Stimulated activated naive CD8-positive, alpha-beta T cell treated with anti-CD3 and anti-CD28 coated beads, Interleukin-15, amount 100 ng/mL, for 72 hours (primary cell): ENCODE results near the gene XYLT1.

Experiments used
- ATAC-seq: fragments of 150-1000 bp; cut with Tn5 transposase; 2 replicates; pipeline ENCODE4 v1.10.0; 2021; ENCODE audit warnings: mild to moderate bottlenecking, moderate library complexity
- DNase-seq, 2 donors: peaks; one replicate each; pipeline ENCODE4 v3.0.0; 2021 to 2022
- H3K27ac Mint-ChIP-seq, 2 donors: one replicate each; pipeline ENCODE4 v1.8.0; 2022; ENCODE audit warnings: mild to moderate bottlenecking in 2 of 2, mixed read lengths in 2 of 2, moderate library complexity in 2 of 2
- H3K27me3 Mint-ChIP-seq: one replicate; pipeline ENCODE4 v1.8.0; 2022; ENCODE audit warnings: mixed read lengths
- H3K4me1 Mint-ChIP-seq: one replicate; pipeline ENCODE4 v1.8.0; 2022; ENCODE audit warnings: mild to moderate bottlenecking, mixed read lengths
- H3K4me3 Mint-ChIP-seq, 2 donors: one replicate each; pipeline ENCODE4 v1.8.0; 2022; ENCODE audit warnings: mild to moderate bottlenecking in 2 of 2, mixed read lengths in 2 of 2, moderate library complexity in 1 of 2
- H3K9me3 Mint-ChIP-seq, 2 donors: one replicate each; pipeline ENCODE4 v1.8.0; 2022; ENCODE audit warnings: mixed read lengths in 2 of 2

XYLT1 gene

DNA sequence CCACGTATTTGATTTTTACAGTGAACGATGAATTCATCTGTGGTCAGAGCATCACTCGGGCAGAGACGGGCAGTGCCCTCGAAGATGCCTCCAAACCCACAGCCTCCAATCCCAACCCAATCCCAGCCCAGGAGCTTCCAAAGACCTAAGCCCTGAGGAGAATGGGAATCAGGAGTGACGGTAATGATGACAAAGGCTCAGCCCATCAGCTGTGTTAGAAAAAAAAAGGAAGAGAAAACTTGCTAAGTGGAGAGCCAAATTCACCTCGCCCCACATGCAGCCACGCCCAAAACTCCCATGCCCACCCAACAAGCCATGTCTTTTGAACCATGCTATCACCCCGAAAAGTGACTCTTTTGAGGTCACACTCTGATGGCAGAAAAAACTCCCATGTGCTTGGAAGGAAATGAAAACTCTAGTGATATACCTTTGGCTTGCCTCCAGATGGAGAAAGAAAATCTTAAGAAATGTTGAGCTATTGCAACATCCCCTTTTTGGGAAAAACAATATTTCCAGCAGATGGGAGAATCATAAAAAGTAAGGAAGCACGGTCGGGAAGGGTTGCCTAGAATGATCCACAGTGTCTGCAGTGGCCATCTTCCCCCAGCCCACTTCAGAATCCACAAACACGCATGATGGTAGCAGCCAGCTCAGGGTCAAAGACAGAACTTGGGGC lies 37.7 kb downstream of the XYLT1 start:
- Mint-ChIP-seq H3K4me1 (peaks cover 20% of the 10 kb centered on the region), H3K9me3 (no peaks in the 10 kb centered on the region), H3K4me3 (no peak overlapping the region), H3K27me3 (no peaks in the 10 kb centered on the region), H3K27ac (no peak overlapping the region)
- DNase-seq (no peak), ATAC-seq (no peak)

DNA sequence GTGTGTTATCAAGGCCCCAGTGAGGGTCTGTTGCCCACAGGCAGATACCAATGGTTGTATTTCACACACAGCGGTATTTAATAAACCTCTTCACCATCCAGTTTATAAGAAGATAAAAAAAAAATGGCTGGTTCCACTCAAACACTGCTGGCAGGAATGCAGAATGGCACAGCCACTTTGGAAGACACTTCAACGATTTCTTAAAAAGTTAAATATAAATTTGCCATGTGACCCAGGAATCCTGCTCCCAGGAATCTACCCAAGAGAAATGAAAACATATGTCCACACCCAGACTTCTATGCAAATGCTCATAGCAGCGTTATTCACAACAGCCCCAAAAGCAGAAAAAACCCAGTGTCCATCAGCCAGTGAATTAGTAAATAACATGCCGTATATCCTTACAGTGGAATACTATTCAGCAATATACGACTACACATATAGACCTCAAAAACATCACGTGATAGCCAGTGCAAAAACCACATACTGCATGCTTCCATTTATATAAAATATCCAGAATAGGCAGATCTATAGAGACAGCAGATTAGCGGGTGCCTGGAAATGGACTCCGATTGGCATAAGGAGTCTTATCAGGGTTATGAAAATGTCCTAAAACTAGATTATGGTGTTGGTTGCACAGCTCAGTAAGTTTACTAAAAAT lies 38.7 kb downstream of the XYLT1 start:
- Mint-ChIP-seq H3K27me3 (no peaks in the 10 kb centered on the region), H3K4me3 (no peak overlapping the region), H3K27ac (no peak overlapping the region), H3K4me1 (peaks cover 14% of the 10 kb centered on the region), H3K9me3 (no peaks in the 10 kb centered on the region)
- DNase-seq (no peak), ATAC-seq (no peak)

DNA sequence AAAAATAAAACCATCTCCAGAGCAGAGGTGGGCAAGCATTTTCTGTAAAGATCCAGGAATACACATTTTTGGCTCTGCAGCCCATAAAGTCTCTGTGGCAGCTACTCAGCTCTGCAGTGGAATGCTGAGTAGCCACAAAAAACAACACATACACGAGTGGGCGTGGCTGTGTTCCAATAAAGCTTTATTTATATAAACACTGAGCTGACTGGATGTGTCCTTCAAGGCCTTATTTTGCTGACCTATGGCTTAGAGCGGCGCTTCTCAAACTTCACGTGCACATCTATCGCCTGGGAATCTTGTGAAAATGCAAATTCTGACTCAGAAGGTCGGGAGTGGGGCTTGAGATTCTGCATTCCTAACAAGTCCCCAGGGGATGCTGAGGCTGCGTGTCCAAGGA lies 39.7 kb downstream of the XYLT1 start:
- peak overlapping the region in 1 of 2 donors; percentile 63 for H3K27ac Mint-ChIP-seq
- no peaks in the 10 kb centered on the region for H3K27me3 Mint-ChIP-seq
- H3K4me1 Mint-ChIP-seq: peaks cover 9% of the 10 kb centered on the region
- H3K9me3 Mint-ChIP-seq: peaks cover 0 to under 1% of the 10 kb centered on the region in 2 donors
- no peak for DNase-seq
- no peak overlapping the region for H3K4me3 Mint-ChIP-seq
- ATAC-seq: no peak

DNA sequence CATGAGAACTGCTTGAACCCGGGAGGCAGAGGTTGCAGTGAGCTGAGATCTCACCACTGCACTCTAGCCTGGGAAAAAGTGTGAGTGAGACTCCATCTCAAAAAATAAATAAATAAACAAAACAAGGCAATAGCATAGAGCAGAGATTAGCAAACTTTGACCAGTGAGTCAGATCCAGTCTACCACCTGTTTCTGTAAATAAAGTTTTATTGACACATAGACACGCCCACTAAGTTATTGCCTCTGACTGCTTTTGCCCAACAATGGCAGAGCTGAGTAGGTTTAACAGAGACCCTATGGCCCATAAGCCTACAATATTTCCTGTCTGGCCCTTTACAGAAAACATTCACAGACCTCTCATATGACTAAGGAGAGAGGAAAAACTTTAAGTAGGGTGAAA lies 44.3 kb downstream of the XYLT1 start:
- Mint-ChIP-seq H3K4me3 (no peak overlapping the region), H3K4me1 (peaks cover 20% of the 10 kb centered on the region), H3K9me3 (peaks cover 0 to 8% of the 10 kb centered on the region in 2 donors), H3K27me3 (no peaks in the 10 kb centered on the region), H3K27ac (no peak overlapping the region)
- DNase-seq (no peak), ATAC-seq (no peak)

DNA sequence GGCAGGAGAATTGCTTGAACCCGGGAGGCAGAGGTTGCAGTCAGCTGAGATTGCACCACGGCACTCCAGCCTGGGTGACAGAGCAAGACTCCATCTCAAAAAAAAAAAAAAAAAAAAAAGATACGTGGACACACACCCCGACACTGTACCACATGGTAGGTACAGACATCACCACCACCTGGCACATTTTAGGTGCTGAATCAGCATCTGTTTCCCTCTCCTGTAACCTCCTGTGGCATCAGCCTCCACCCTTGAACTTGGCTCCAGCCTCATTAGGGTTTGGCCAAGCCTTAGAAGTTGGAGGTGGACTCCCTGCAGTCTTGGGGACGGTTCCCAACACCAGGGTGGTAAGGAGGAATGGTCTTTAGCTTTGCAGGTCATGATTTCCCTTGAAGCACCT lies 46.0 kb downstream of the XYLT1 start:
- ATAC-seq (no peak), DNase-seq (no peak)
- Mint-ChIP-seq H3K27me3 (no peaks in the 10 kb centered on the region), H3K4me3 (no peak overlapping the region), H3K4me1 (peaks cover 20% of the 10 kb centered on the region), H3K9me3 (peaks cover 0 to 8% of the 10 kb centered on the region in 2 donors), H3K27ac (peak overlapping the region in 1 of 2 donors; percentile 53)

DNA sequence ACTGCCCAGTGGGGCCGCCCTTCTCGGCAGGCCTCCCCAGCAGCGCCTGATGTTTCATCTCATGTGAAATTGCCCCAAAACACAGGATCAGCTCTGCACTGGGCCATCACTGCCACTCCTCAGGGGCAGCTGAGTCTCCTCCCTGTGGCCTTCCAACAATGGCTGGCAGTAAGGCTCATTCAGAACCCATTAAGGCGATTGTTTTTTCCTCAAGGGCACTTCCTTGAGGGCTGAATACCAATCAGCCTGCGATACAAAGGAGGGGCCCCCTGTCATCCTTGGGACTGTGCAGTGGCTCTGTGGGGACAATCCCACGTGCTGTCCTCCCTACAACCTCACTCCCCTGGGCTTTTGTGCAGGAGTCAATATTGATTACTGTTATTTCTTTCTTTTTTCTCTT lies 47.5 kb downstream of the XYLT1 start:
- Mint-ChIP-seq H3K27ac (peak overlapping the region in 1 of 2 donors; percentile 13), H3K9me3 (peaks cover 0 to 8% of the 10 kb centered on the region in 2 donors), H3K4me3 (no peak overlapping the region), H3K27me3 (no peaks in the 10 kb centered on the region), H3K4me1 (peaks cover 20% of the 10 kb centered on the region)
- ATAC-seq (no peak), DNase-seq (no peak)

DNA sequence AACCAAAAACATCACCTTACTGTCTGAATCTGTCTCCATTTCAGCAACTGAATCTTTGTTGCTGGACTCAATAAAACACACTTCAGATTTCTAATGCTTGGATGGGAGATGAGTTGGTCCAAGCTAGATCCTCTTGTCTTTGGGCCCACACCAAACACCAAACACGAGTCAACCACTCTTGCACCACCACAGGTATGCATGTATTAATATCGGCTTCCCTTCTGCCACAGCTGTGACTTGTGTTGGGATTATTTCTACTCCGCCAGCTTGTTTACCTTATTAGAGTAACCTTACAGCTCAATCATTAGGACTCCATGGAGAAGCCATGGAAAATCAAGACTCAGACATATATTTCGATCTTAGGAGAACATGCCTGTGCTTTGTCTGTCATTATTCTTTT lies 49.9 kb downstream of the XYLT1 start:
- ATAC-seq (no peak), DNase-seq (no peak)
- H3K4me3 Mint-ChIP-seq: no peak overlapping the region
- H3K4me1 Mint-ChIP-seq: peaks cover 42% of the 10 kb centered on the region
- no peaks in the 10 kb centered on the region for H3K27me3 Mint-ChIP-seq
- no peak overlapping the region for H3K27ac Mint-ChIP-seq
- H3K9me3 Mint-ChIP-seq: peaks cover 7 to 12% of the 10 kb centered on the region in 2 donors

DNA sequence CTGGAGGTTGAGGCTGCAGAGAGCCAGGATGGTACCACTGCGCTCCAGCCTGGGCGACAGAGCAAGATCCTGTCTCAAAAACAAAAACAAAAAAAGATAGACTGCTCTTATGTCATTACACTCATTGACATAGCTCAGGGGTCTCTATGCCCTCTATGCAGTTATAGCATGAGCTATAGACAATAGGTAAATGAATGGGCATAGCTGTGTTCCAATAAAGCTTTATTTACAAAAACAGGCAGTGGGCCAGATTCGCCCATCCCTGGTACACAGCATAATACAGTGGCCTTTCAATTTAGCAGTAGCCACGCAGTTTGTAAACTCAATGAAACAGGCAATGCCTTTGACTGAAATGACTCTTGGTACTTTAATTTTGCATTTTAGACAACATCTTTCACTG lies 51.5 kb downstream of the XYLT1 start:
- peaks cover 48% of the 10 kb centered on the region for H3K4me1 Mint-ChIP-seq
- H3K27ac Mint-ChIP-seq: no peak overlapping the region
- H3K9me3 Mint-ChIP-seq: peaks cover 7% of the 10 kb centered on the region in 2 donors
- no peak for DNase-seq
- ATAC-seq: no peak
- H3K4me3 Mint-ChIP-seq: no peak overlapping the region
- H3K27me3 Mint-ChIP-seq: no peaks in the 10 kb centered on the region

DNA sequence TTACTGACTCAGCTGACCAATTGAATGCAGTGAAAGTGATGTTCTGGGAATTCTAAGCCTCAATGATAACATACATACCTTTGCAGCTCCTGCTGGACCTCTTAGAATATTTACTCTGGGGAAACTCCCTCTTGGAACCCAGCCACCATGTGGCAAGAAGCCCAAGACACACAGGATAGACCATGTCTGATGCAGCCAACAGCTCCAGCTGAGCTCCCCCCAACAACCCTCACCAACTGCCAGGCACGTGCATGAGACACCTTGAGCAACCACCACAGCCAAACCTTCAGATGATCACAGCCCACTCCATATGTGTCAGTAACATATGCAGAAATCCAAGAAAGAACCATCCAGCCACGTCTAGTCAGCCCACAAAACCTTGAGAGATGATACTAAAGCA lies 53.0 kb downstream of the XYLT1 start:
- Mint-ChIP-seq H3K9me3 (peaks cover 7 to 12% of the 10 kb centered on the region in 2 donors), H3K27ac (peak overlapping the region; percentile 88 to 96), H3K4me3 (peak overlapping the region; percentile 21 to 89), H3K4me1 (peaks cover 47% of the 10 kb centered on the region), H3K27me3 (no peaks in the 10 kb centered on the region)
- DNase-seq (peak in 1 of 2 donors; percentile 10), ATAC-seq (no peak)

DNA sequence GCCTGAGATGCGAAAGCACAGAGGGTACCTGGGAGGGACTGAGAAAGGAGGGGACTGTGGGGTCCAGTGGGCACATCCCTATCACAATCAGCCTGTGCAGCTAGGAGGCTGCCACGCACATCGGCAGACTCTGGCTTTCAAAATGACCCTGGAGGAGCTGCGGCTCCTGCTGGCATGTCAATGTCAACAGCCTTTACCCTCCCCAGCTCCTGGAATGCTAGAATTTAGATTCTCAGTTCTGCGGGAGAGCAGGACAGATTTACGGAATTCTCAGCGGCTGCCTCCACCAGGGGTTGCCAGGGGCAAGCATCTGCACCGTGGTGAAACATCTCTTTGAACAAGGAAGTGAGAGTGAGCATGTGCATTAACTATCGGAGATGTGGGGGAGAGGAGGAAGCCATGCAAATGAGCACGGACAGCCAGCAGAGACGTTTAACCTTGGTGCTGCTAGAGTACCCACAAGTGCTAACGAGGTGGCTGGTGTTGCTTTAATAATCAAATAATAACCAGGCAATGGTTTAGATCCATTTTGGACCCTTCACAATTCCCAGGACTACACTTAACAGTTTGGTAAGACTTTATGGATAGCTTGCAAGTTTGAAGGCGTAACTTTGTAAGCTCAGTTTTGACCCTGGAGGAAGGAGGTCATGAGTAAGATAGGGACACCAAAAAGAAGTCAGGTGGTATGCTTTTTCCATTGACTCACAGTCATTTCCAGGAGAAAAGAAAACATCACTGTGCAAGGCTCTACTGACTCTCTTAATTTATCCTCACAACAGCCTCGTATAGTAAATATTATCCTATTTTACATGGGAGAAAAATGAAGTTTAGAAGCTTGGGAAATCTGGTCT lies 54.1 kb downstream of the XYLT1 start:
- Mint-ChIP-seq H3K4me3 (peak overlapping the region; percentile 89 to 92), H3K27me3 (no peaks in the 10 kb centered on the region), H3K27ac (peak overlapping the region; percentile 92 to 96), H3K9me3 (peaks cover 7 to 12% of the 10 kb centered on the region in 2 donors), H3K4me1 (peaks cover 47% of the 10 kb centered on the region)
- ATAC-seq (peak; percentile 96), DNase-seq (peak; percentile 55 to 63)

DNA sequence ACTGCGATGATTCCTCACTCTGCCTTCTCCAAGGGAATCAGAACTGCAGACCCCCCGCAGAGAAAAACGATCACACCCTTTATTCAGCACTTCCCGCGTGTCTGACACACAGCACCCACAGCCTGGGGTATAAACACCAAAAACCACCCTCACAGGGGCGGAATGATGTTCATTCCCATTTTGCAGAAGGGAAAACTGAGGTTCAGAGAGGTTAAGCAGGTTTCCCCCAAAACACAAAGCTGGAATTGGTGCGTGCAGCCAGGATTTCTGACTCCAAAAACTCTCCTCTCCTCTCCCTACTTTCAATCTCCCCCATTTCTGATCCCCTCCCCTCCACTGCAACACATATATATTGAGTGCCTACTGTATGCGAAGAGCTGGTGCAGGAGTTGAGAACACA lies 55.8 kb downstream of the XYLT1 start:
- Mint-ChIP-seq H3K4me1 (peaks cover 47% of the 10 kb centered on the region), H3K4me3 (peak overlapping the region; percentile 37 to 65), H3K27ac (peak overlapping the region; percentile 38 to 92), H3K27me3 (no peaks in the 10 kb centered on the region), H3K9me3 (peaks cover 7 to 12% of the 10 kb centered on the region in 2 donors)
- no peak for ATAC-seq
- DNase-seq: no peak

DNA sequence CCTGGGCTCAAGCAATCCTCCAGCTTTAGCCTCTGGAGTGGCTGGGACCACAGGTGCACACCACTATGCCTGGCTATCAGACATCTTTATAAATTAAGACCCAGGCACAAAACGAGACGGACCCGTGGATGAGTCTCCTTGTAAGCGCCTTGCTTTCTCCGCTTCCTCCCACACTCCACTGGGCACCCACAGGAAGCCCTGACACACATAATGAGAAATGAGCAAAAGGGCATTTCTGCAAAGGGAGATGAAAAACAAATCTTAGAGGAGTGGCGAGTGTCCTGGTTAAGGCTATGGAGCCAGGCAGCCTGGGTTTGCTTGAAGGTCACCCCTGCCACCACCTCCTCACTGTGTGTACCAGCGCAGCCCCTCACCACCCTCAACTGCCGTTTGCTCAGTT lies 56.3 kb downstream of the XYLT1 start:
- H3K27me3 Mint-ChIP-seq: no peaks in the 10 kb centered on the region
- H3K4me1 Mint-ChIP-seq: peaks cover 47% of the 10 kb centered on the region
- peak overlapping the region; percentile 37 to 65 for H3K4me3 Mint-ChIP-seq
- H3K9me3 Mint-ChIP-seq: peaks cover 7 to 12% of the 10 kb centered on the region in 2 donors
- H3K27ac Mint-ChIP-seq: peak overlapping the region; percentile 67 to 86
- DNase-seq (peak; percentile 8 to 29), ATAC-seq (no peak)

DNA sequence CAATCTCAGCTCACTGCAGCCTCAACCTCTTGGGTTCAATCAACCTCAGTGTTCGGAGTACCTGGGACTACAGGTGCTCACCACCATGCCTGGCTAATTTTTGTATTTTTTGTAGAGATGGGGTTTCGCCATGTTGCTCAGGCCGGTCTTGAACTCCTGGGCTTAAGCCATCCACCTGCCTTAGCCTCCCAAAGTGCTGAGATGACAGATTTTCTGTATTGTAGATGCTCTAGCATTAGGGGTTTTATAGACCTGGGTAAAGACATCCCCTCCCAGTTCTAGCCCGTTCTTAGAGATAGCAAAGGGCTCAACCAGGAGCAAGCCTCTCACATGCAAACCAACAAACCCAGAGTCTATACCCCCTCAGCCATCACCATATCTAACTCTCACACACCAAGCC lies 57.3 kb downstream of the XYLT1 start:
- H3K9me3 Mint-ChIP-seq: peaks cover 7 to 12% of the 10 kb centered on the region in 2 donors

DNA sequence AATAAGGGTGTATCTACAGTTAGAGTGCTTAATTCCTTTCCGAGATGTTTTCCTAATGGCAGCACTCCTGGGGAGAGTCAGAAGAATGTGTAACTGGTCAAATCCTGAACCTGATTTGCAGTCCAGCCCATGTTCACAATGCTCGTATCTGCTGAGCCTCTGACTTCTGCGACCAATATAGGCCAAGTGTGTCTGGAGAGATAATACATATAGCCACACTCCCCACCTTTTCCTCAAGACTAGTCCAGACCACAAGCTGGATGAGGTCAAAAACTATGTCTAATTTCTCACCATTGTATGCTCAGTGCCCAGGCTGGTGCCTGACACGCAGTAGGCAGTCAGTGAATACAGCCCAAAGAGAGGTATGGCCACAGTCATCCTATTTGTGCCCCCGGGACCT lies 58.0 kb downstream of the XYLT1 start:
- Mint-ChIP-seq H3K4me1 (peaks cover 49% of the 10 kb centered on the region), H3K4me3 (no peak overlapping the region), H3K9me3 (peaks cover 4 to 12% of the 10 kb centered on the region in 2 donors), H3K27me3 (no peaks in the 10 kb centered on the region), H3K27ac (no peak overlapping the region)
- DNase-seq: no peak
- no peak for ATAC-seq

More for the DNA sequence above, 57.3 kb downstream of the XYLT1 start:
- Mint-ChIP-seq H3K27me3 (no peaks in the 10 kb centered on the region), H3K4me1 (peaks cover 52% of the 10 kb centered on the region), H3K27ac (no peak overlapping the region), H3K4me3 (no peak overlapping the region)
- DNase-seq (no peak), ATAC-seq (no peak)

DNA sequence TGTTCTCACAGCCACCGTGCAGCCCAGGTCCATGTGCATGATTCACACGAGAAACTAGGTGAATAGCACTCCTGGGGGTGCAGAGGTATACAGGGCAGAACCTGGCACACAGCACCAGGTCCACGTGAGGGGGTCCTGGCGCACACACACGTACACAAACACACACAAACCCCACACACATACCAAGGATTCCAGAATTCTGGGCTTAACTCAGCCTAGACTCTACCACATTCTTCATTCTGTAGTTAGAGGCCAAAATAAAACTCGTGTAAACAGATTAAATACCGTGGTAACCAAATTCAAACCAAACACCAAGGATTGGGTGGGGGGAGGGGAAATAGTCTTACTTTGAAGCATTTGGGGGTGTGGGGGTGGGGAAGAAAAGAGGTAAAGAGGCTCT lies 58.5 kb downstream of the XYLT1 start:
- H3K4me1 Mint-ChIP-seq: peaks cover 43% of the 10 kb centered on the region
- H3K27me3 Mint-ChIP-seq: no peaks in the 10 kb centered on the region
- DNase-seq (no peak), ATAC-seq (no peak)
- peaks cover 0 to 12% of the 10 kb centered on the region in 2 donors for H3K9me3 Mint-ChIP-seq
- no peak overlapping the region for H3K4me3 Mint-ChIP-seq
- H3K27ac Mint-ChIP-seq: no peak overlapping the region

DNA sequence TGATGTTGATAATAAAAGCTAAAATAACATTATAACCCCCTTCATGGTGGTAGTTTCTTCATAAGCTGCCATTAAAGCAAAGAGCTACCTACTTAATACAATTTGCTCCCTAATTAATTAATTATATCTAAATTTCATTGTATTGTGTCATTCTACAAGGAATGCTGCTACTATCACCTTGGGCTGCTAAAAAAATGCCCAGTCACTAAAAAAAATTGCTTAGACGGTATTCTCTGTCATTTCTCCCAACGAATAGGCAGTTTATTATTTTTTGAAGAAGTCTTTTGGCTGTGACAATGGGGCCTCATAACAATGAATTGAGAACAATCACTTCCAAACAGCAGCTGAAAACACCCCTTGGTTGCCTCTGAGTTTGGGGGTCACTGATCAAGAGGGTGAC lies 59.5 kb downstream of the XYLT1 start:
- H3K9me3 Mint-ChIP-seq: peaks cover 0 to 12% of the 10 kb centered on the region in 2 donors
- H3K4me1 Mint-ChIP-seq: peaks cover 33% of the 10 kb centered on the region
- H3K27ac Mint-ChIP-seq: no peak overlapping the region
- no peak overlapping the region for H3K4me3 Mint-ChIP-seq
- no peak for ATAC-seq
- DNase-seq: no peak
- H3K27me3 Mint-ChIP-seq: no peaks in the 10 kb centered on the region
